CD4-positive, alpha-beta T cell treated with Interferon gamma for 1 hour (primary cell): Measurements from ENCODE around the gene AADACL2.
"Not testable (repeated sequence)": the region's sequence is repeated elsewhere in the genome, so short reads cannot be mapped to it uniquely, and the experiment has no call there.

Source experiments
- DNase-seq: peaks from one replicate; pipeline ENCODE4 v3.0.0-alpha.2; 2020

AADACL2 gene

GRCh38 chr3:151733613-151734012, at the start of gene AADACL2:
Gene AADACL2 (plus strand): TSS chr3:151733927. CDS start chr3:151734036, 109 bp downstream.
- no peak for DNase-seq

GRCh38 chr3:151684094-151684493, 49.6 kb upstream of the AADACL2 start:
- DNase-seq: no peak

DNA sequence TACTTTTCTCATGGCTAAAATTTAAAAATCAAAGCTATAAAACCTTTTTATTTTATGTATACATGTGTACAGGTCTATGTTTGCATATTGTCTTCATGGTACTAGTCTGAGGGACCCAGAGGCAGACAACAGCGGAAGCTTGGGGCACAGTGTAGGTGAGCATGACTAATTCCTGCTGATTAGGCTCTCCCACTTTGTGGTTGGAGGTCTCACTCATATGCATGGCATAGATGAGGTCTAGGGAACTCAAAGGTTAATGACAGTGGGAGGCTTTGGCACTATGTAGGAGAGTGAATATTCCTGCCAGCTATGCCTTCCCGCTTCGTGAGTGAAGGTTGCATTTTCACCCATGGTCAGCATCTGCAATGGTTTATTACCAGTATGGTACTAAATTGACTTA, 47.5 kb upstream of the AADACL2 start:
- no peak for DNase-seq

- DNase-seq: no peak
Measured at GRCh38 chr3:151687076-151687475, 46.7 kb upstream of the AADACL2 start.

- DNase-seq: no peak
Measured at GRCh38 chr3:151688571-151688970, 45.2 kb upstream of the AADACL2 start.

- DNase-seq: no peak
Measured at GRCh38 chr3:151690645-151691044, 43.1 kb upstream of the AADACL2 start.

GRCh38 chr3:151697496-151697895, 36.2 kb upstream of the AADACL2 start:
- no peak for DNase-seq

DNA sequence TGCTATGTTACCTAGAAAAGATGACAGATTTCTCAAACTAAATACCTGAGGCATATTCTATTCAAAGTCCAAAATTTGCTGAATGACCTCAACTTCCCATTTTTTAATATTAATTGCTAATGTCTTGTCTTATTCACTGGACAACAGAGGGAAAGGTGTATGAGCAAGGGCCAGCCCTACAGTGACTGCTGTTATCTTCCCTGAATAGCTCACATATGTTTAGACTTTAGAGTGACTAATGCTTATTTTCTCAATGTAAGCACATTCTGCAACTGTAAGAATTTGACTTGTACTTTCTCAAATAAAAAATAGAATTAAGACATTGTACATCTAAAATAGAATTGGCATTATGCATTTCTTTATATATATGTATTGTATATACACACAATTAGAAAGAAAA, 26.5 kb upstream of the AADACL2 start:
- DNase-seq: no peak

DNA sequence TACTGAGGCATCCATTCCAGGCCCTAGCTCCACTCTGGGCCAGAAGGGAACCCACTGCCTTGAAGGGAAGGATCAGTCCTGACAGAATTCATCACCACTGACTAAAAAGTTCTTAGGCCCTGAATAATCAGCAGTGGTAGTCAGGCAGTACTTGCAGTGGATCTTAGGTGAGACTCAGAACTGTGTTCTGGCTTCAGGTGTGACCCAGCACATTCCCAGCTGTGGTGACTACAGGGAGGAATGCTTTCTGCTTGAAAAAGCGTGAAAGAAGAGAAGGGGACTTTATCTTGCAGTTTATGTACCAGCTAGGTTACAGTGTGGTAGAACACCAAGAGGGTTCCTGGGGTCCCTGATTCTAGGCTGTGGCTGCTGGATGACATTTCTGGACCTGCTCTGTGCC, 24.9 kb upstream of the AADACL2 start:
- no peak for DNase-seq

- no peak for DNase-seq
Measured at GRCh38 chr3:151709847-151710246, 23.9 kb upstream of the AADACL2 start.

DNA sequence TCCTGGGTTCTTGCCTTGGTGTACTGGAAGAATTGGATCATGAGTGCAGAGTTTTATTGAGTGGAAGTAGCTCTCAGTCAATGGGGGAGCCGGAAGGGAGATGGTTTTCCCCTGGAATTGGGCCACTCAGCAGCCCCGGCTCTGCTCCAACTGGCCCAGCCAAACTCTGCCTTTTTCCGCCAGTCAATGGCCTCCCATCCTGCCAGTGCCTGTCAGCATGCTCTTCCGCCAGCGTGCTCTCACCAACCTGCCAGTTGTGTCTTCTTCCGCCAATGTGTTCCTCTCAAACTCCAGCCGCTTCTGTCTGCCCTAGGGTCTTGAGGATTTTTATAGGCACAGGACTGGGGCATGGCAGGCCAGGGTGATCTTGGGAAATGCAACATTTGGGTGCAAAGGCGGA, 12.4 kb upstream of the AADACL2 start:
- DNase-seq: no peak

GRCh38 chr3:151722856-151723255, 10.9 kb upstream of the AADACL2 start:
- no peak for DNase-seq

GRCh38 chr3:151724576-151725562, 8.9 kb upstream of the AADACL2 start:
- no peak for DNase-seq

- no peak for DNase-seq
Measured at GRCh38 chr3:151726016-151726415, 7.7 kb upstream of the AADACL2 start.

- no peak for DNase-seq
Measured at GRCh38 chr3:151732861-151733260, 866 bp upstream of the AADACL2 start.

GRCh38 chr3:151740581-151740980, 6.9 kb downstream of the AADACL2 start:
- no peak for DNase-seq

DNA sequence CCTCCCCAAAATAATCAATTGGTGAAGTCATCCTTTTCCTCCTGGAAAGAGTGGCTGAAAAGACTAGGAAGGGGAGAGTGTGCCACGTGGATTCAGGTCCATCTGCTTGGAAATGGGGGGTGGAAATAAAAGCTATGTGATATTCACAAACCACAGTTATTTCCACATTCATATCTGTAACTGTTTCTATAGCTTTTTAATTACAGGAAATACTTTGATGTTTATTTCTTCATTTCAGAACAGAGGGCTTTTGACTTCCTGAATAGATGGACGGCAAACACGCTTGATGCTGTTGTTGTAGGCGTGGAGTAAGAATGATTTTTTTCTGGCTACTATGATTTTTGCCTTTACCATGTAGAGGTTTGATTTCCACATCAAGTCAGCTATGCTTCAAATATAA, 10.1 kb downstream of the AADACL2 start:
- no peak for DNase-seq

DNA sequence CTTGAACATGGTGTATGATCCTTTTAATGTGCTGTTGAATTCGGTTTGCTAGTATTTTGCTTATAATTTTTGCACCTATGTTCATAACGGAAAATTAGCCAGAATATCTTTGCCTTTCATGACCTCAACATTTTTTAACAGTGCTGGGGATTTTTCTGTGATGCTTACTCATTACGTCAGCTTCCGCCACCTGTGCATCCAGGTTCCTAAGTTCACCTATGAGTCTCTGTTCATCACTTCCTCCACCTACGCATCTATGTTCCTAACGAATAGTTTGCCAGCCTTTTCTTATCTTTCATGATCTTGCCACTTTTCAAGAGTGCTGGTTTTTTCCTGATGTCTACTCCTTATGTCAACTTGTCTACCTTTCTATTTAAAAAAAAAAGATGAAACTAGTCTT, 16.5 kb downstream of the AADACL2 start:
- DNase-seq: no peak

DNA sequence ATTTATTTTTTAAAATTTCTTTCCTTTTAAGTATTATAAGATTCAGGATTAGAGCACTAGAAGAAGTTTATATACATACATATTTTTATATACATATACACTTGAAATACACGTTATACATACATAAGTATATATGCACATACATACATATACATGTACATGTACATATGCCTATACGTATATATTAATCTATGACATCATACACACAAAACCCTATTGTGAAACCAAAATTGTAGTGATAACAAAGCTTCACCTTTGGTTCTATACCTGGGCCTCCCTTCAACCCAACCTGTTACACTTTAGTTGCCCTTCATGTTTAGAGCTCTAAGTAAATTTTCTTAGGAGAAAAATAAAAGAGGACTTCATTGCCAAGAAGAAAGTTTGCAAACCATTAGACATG, 17.0 kb downstream of the AADACL2 start:
- no peak for DNase-seq

DNA sequence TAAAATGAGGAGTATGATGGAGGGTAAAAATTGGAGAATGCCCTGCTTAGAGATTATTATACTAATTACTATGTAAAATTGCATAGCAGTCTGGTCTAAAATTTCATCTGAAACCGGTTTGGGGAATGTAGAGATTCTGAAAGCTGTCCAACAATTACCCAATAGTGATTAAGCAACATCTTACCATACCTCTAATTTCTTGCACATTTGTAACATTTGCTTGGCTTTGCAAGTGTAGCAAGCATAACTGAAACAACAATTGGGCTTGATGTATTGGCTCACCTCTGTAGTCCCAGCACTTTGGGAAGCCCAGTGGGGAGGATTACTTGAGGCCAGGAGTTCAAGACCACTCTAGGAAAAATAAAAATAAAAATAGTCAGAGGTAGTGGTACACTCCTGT, 17.4 kb downstream of the AADACL2 start:
- DNase-seq: no peak

DNA sequence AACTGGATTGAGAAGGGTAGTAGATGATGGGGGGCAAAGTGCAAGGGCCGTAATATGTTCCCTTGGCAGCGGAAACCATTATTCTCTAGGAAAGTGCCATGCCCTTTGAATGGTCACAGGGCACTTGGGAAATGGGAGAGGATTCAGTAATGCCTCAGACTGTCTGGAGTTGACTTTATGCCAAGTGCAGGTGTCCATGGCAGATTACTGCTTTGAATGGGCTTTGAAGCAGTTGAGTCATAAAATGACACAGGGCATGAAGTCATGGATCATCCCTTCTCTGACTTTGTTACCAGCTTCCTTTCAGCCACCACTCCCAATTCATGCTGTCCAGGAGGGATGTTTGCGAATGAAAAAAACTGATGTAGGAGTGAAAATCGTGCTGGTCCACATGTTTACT, 20.1 kb downstream of the AADACL2 start:
- no peak for DNase-seq

- DNase-seq: no peak
Measured at GRCh38 chr3:151761581-151761980, 27.9 kb downstream of the AADACL2 start.

GRCh38 chr3:151764699-151765098, 31.0 kb downstream of the AADACL2 start:
- DNase-seq: not testable (repeated sequence)

DNA sequence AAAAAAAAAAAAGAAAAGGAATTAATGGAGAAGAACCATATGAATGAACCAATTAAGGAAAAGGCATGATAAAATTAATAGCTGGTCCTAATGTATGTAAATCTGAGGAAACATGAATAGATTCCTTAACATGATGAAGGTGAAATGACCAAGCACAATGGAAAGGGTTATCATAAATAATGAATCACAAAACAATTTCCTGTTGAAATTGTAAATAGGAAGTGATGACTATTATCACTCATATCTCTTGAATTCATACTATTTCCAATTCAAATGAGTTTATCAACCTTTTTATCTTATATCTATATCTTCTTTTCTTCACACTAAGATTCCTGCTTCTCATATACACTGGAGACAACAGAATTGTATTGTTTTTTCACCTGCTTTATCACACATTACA, 32.0 kb downstream of the AADACL2 start:
- DNase-seq: no peak

DNA sequence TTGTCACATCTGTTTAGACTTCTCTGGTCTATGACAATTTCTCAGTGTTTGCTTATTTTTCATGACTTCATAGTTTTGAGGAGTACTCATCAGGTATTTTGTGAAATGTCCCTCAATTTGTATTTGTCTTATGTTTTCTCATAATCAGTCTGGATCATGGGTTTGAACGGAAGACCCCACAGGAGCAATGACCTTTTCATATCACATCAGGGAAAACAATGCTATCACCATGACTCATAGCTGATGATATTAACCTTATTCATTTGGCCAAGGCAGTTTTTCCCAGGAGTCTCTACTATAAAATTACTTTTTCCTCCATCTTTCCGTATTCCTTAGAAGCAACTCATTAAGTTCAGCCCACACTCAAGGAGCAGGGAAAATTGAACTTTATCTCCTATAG, 32.7 kb downstream of the AADACL2 start:
- DNase-seq: no peak
